ENCODE results near the gene MRPL17.

DNA sequence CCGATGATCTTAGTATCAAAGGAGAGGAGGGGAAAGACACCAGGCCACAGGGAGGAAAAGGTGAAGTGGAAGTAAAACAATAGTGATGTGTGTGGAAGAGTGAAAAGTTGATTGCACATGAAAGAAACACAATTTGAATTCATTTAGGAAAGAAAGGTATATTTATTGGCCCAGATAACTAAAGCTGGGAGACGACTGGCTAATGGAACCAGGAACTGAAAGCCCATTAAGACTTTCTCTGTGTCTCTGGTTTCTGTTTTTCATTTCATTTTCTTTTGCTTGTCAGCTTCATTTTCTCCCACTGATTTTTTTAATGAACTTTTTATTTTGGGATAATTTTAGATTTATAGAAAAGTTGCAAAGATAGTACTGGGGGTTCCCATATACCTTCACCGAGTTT lies 22.4 kb downstream of the MRPL17 start:
- TF ChIP-seq FOXK1 (CRISPR knock-in tag; IDR thresholded peaks at IDR 0.05) (no peak), MYBL2 (CRISPR knock-in tag; IDR thresholded peaks at IDR 0.05) (no peak), ATF1 (CRISPR knock-in tag; IDR thresholded peaks at IDR 0.05) (no peak), ETV6 (CRISPR knock-in tag; IDR thresholded peaks at IDR 0.05) (no peak), ZNF232 (CRISPR knock-in tag; IDR thresholded peaks at IDR 0.05) (no peak), KAT7 (CRISPR knock-in tag; IDR thresholded peaks at IDR 0.05; ENCODE audit: borderline replicate concordance) (no peak), JUN (CRISPR knock-in tag; IDR thresholded peaks at IDR 0.05) (no peak), NFATC4 (CRISPR knock-in tag; IDR thresholded peaks at IDR 0.05) (no peak), SOX15 (CRISPR knock-in tag; IDR thresholded peaks at IDR 0.05) (no peak), E2F1 (CRISPR knock-in tag; IDR thresholded peaks at IDR 0.05) (no peak)
- TF ChIP-seq, protein P1, sequence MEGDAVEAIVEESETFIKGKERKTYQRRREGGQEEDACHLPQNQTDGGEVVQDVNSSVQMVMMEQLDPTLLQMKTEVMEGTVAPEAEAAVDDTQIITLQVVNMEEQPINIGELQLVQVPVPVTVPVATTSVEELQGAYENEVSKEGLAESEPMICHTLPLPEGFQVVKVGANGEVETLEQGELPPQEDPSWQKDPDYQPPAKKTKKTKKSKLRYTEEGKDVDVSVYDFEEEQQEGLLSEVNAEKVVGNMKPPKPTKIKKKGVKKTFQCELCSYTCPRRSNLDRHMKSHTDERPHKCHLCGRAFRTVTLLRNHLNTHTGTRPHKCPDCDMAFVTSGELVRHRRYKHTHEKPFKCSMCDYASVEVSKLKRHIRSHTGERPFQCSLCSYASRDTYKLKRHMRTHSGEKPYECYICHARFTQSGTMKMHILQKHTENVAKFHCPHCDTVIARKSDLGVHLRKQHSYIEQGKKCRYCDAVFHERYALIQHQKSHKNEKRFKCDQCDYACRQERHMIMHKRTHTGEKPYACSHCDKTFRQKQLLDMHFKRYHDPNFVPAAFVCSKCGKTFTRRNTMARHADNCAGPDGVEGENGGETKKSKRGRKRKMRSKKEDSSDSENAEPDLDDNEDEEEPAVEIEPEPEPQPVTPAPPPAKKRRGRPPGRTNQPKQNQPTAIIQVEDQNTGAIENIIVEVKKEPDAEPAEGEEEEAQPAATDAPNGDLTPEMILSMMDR (IDR thresholded peaks at IDR 0.05) = no peak
- TF ChIP-seq, protein P2, sequence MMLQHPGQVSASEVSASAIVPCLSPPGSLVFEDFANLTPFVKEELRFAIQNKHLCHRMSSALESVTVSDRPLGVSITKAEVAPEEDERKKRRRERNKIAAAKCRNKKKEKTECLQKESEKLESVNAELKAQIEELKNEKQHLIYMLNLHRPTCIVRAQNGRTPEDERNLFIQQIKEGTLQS (CRISPR knock-in tag; conservative IDR thresholded peaks at IDR 0.05) = no peak
